GM18498 (cell line): ENCODE results near the gene FRYL.
"Not testable (repeated sequence)": the region's sequence is repeated elsewhere in the genome, so short reads cannot be mapped to it uniquely, and the experiment has no call there.

Experiments used
- ATAC-seq: cut with Tn5 transposase; IDR thresholded peaks from one replicate; pipeline ENCODE4 v1.9.1; 2021; ENCODE audit warnings: mild to moderate bottlenecking, moderate library complexity; ENCODE audit not compliant: unreplicated experiment

The FRYL gene

GRCh38 chr4:48786549-48786948 is 6.5 kb upstream of the FRYL start:
- no peak for ATAC-seq

GRCh38 chr4:48785302-48785701 is 5.2 kb upstream of the FRYL start:
- ATAC-seq, result no peak

GRCh38 chr4:48781968-48782367 is 1.9 kb upstream of the FRYL start:
- no peak for ATAC-seq

GRCh38 chr4:48780865-48781214 is 761 bp upstream of the FRYL start:
- ATAC-seq, result no peak

GRCh38 chr4:48779095-48779997 is 733 bp downstream of the FRYL start:
- peak; percentile 47 for ATAC-seq

GRCh38 chr4:48778431-48779094 is 1.5 kb downstream of the FRYL start:
- ATAC-seq, result no peak

GRCh38 chr4:48777739-48778138 is 2.3 kb downstream of the FRYL start:
- no peak for ATAC-seq

GRCh38 chr4:48774760-48775710 is 5.0 kb downstream of the FRYL start:
- ATAC-seq, result no peak

- ATAC-seq, result no peak
These were observed 7.5 kb downstream of the FRYL start for GRCh38 chr4:48772556-48772955.

- ATAC-seq, result no peak
These were observed 12.8 kb downstream of the FRYL start for GRCh38 chr4:48767055-48767929.

- peak; percentile 66 for ATAC-seq
These were observed 13.8 kb downstream of the FRYL start for GRCh38 chr4:48766131-48766792.

GRCh38 chr4:48762408-48762807 is 17.7 kb downstream of the FRYL start:
- ATAC-seq, result no peak

- no peak for ATAC-seq
These were observed 18.8 kb downstream of the FRYL start for GRCh38 chr4:48761286-48761685.

GRCh38 chr4:48758703-48759102 is 21.4 kb downstream of the FRYL start:
- ATAC-seq, result not testable (repeated sequence)

- ATAC-seq, result no peak
These were observed 23.3 kb downstream of the FRYL start for GRCh38 chr4:48756689-48757220.

- no peak for ATAC-seq
These were observed 24.8 kb downstream of the FRYL start for GRCh38 chr4:48755281-48755680.

- no peak for ATAC-seq
These were observed 26.9 kb downstream of the FRYL start for GRCh38 chr4:48753159-48753558.

GRCh38 chr4:48752726-48753125 is 27.4 kb downstream of the FRYL start:
- ATAC-seq, result no peak

GRCh38 chr4:48752246-48752645 is 27.8 kb downstream of the FRYL start:
- no peak for ATAC-seq
